KBM-7 (cell line): ENCODE measurements around the gene PARVB.
A peak's percentile ranks its signal among the peaks of the same experiment; 100 is the strongest.

Experiments
- DNase-seq: peaks from one replicate; pipeline ENCODE4 v3.0.0-alpha.2; 2015
- in situ Hi-C: fragments of 300-500 bp; cut with MboI; formaldehyde crosslinking; loops from 2 replicates; pipeline ENCODE4 v1.14.3; 2020; ENCODE audit warnings: low sequenced_read_pairs, low pct_unique_long_range_greater_than_20kb, mixed read lengths

PARVB gene

DNA sequence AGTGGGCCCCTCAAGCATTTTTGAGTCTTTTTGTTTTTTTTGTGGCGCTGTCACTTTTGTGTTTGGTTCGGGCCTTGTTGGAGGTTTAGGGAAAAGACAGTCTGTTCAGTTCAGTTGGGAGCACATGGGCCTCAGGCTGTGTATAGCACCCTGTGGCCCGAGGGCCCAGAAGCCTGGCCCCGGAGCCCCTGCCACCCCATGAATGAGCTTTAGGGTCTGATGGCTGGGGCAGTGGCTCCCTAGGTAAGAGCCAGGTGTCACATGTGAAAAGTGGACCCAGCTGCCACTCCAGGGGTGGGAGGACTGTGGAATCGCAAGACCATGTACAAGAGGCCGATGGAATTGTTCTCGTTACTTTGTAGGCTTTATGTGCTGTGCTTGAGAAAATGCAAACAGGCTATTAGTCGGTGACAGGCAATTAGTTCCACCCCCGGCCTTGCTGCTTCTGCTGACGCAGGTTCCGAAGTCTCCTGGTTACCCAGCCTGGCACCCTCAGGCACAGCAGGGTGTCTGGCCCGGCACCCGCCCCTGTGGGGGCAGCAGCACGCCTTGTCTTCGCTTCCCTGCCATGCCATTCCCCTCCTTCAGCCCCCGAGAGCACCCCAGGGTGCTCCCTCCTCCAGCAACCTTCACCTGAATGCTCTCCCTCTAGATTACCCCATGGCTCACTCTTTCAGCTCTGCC is 118.5 kb downstream of the PARVB start:
- no peak for DNase-seq
- in situ Hi-C loops = no loop called here

DNA sequence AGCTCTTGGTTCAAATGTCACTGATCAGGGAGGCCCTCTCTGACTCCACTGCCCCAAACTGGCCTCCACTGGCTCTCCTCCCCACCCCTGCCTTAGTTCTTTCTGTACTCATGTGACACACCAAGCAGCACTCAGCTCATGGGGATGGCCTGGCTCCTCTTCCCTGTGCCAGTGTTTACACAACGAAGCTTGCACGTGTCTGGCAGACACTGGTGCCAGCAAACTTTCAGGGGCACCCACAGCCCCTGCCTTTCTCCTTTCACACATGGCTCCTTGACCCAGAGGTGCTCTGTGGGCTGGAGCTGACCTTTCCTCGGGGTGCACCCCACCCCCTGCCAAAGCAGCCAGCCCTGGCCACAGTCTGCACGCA is 119.0 kb downstream of the PARVB start:
- no peak for DNase-seq
- in situ Hi-C loops = no loop called here

DNA sequence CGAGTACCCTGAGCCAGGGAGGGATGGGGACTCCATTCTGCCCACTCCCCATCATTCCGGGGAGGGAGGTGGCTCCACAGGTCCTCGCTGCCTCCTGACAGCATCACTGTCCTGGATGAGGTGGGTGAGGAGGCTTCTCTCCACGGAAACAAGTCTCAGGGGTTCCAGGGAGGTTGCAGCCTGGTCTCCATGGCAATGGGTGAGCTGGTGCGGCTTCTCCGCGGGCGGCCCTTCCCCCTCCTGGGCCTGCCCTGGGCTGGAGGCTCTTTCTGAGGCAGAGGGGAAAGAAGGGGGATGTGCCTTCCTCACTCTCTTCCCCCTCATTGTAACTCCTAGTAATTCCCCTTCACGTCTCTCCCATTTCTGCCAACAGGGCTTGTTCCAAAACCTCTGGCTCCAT is 119.5 kb downstream of the PARVB start:
- DNase-seq = no peak
- in situ Hi-C loops = no loop called here

DNA sequence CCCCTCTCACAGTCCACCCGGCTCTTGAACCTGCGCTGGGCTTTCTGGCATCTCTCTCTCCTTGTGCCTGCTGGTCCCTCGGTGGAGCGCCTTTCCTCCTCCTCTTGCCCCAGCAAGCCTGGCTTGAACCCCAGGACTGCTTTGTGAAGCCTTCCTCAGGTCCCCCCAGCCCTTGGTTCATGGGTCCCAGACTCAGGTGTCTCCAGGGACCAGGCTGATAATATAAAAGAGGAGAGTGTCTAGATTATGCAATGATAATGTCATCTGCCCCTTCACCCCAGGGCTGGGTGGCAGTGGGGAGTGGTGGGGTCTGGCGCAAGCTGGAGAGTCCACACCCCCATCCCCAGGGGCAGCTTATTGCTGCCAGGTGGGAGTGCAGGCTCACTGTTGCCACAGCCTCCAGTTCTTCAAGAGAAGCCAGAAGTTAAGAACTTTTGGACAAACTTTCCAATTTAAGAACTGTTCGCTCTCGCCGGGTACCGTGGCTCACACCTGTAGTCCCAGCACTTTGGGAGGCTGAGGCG is 120.0 kb downstream of the PARVB start:
- no peak for DNase-seq
- in situ Hi-C loops = no loop called here

DNA sequence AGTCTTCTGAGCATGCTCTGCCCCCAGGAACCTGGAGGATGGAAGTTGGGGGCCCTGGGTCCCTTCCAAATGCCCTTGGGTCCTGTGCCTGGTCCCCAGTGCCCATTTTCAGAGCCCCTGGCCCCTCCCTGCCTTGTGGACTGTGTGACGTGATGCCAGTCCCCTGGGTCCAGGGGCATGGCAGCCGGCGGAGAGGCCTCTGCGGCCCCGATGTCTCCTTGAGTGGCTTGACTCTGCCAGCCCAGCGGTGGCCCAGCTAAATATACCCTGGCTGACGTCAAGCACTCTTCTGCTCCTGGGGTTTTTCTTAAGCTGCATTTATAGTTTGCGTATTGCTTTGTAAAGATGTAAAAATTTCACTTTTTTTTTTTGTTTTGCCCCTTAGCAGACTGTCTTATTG is 121.4 kb downstream of the PARVB start:
- in situ Hi-C loops = no loop called here
- no peak for DNase-seq

DNA sequence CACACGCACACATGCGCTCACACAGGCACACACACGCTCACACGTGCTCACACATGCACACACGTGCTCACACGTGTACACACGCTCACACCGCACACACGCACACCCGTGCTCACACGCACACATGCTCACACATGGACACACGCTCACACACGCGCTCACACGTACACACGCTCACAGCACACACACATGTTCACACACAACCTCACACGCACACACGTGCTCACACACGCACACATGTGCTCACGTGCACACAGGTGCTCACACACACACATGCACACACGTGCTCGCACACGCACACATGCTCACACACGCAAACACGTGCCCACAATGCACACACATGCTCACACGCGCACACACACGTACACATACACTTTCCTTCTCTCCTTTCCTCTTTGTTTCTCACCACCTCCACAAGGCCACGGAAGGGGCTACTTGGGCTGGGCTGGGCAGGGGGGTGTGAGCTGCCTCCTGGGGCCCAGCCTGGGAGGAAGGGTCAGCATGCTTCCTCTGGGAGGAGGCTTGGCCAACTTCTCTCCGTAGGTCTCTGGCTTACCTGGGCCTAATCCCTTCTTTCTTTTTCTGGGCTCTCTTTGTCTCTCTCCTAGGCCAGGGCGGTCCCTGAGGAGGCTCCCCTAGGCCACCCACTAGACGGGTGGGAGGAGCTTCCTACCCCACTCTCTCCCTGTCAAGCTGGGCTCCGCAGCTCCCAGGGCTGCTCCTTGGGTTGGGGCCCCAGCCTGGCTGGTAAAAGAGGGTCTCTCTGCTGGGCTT is 122.2 kb downstream of the PARVB start:
- no peak for DNase-seq
- in situ Hi-C loops = no loop called here

GRCh38 chr22:44147008-44147645 is 123.0 kb downstream of the PARVB start:
- DNase-seq = no peak
- in situ Hi-C loops = no loop called here

- DNase-seq = no peak
- in situ Hi-C loops = no loop called here
These were observed 123.9 kb downstream of the PARVB start for GRCh38 chr22:44147821-44148574.

- in situ Hi-C loops = no loop called here
- DNase-seq = no peak
These were observed 127.6 kb downstream of the PARVB start for GRCh38 chr22:44151676-44152075.

DNA sequence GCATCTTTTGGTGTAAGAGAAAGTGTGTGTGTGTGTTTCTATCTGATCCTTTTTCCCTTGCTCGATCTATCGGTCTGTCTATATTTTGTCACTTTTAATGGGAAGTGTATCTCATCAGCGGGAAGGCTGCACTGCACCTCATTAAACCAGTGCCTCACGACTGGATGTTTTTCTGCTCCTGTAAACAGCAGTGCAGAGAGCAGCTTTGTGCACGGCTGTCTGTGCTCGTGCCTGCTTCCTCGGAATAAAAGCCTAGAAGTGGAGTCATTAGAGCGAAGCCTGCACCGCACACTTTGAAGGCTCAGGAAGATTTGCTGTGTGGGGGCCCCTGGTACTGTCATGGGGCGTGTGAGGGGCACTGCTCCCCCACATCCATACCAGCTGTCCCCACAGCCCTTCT is 129.6 kb downstream of the PARVB start:
- DNase-seq = no peak
- in situ Hi-C loops = no loop called here

DNA sequence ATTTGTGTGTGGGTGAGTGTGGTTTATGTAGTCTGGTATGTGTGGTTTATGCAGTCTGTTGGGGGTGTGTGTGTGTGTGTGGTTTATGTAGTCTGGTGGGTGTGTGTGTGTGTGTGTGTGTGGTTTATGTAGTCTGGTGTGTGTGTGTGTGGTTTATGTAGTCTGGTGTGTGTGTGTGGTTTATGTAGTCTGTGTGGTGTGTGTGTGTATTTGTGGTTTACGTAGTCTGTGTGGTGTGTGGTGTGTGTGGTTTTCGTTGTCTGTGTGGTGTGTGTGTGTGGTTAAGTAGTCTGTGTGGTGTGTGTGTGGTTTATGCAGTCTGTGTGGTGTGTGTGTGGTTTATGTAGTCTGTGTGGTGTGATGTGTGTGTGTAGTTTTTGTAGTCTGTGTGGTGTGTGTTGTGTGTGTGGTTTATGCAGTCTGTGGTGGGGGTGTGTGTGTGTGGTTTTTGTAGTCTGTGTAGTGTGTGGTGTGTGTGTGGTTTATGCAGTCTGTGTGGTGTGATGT is 130.4 kb downstream of the PARVB start:
- in situ Hi-C loops = no loop called here
- peak; percentile 34 for DNase-seq

GRCh38 chr22:44155115-44155514 is 131.0 kb downstream of the PARVB start:
- in situ Hi-C loops = no loop called here

GRCh38 chr22:44157916-44158618 is 134.0 kb downstream of the PARVB start:
- in situ Hi-C loops = no loop called here
- no peak for DNase-seq

More at GRCh38 chr22:44155115-44155514, 131.0 kb downstream of the PARVB start:
- no peak for DNase-seq

- DNase-seq = no peak
- in situ Hi-C loops = no loop called here
These were observed 134.7 kb downstream of the PARVB start for GRCh38 chr22:44158816-44159215.

GRCh38 chr22:44159221-44159620 is 135.1 kb downstream of the PARVB start:
- DNase-seq = peak; percentile 16
- in situ Hi-C loops = no loop called here

GRCh38 chr22:44159811-44160210 is 135.7 kb downstream of the PARVB start:
- no peak for DNase-seq
- in situ Hi-C loops = no loop called here

DNA sequence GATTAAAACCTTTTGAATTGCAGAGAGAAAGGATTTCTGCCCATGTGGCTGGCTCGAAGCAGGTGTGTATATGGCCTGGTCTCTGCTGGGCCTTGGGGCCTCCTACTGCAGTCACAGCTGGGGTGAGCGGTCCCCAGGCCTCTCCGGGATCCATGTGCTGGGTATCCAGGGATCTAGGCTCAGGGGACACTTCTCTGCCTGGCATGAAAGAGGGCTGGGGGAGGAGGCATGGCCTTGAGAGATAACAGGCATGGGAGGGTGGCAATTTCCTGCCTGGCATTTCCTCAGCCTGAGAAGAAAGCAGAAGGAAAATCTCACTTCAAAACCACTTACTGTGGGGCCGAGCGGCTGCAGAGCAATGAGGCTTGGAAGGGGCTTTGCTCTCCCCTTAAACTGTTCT is 136.3 kb downstream of the PARVB start:
- peak; percentile 72 for DNase-seq

DNA sequence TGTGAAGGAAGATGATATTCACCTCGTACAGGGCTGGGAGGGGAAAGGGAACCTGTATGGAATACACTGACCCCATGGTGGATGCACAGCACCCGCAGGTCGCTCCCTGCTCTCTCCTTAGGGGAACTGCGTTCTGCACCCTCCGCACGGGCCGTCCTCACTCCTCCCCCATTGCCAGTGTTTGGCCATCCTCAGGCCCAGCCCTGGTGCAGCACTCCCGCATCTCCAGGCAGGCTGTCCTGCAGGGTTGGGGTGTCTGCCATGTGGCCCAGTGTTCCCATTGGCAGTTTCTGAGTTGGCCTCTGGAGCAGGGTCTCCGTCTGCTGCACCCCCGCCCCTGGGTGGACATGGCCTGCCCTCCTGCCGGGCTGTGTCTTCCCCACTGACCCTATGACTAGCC is 137.6 kb downstream of the PARVB start:
- in situ Hi-C loops = no loop called here
- no peak for DNase-seq

More for the DNA sequence above, 136.3 kb downstream of the PARVB start:
- in situ Hi-C loops = no loop called here

GRCh38 chr22:44162960-44163359 is 138.9 kb downstream of the PARVB start:
- no peak for DNase-seq
- in situ Hi-C loops = no loop called here
